Esophagus squamous epithelium (tissue), 4 donors: ENCODE data around the gene DNAJC22.

Experiments
- CTCF ChIP-seq, 6 experiments: fragments of 450-650 bp in 4 of 6; fragments of 200-600 bp in 2 of 6; sonication (generic) in 2 of 6; IDR thresholded peaks; one replicate each; pipeline ENCODE4 v1.5.1; 2016 to 2019; ENCODE audit warnings: antibody characterized with exemption in 6 of 6, mild to moderate bottlenecking in 4 of 6, moderate library complexity in 4 of 6
- POLR2A ChIP-seq, 4 donors: fragments of 450-650 bp; IDR thresholded peaks; one replicate each; pipeline ENCODE4 v1.6.1; 2017; ENCODE audit warnings: antibody characterized with exemption in 4 of 4, mild to moderate bottlenecking in 4 of 4, moderate library complexity in 3 of 4

DNA sequence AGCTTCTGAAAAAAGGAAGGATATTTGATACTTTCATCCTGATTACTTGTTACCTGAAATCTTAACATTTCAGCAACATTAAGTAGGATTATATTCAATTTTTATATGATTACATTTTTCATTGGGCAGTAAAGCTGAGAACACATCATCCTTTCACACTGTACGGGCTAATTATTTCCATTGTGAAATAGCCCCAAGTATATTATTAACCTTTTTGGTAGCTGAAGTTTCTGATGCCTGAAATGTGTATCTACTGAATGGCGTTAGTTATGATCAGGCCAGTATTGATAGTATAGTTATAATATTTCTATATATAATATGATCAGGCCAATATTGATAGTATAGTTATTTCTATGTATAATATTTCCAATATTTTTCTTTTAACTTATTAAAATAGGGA, 30.7 kb downstream of the DNAJC22 start:
- TF ChIP-seq CTCF (IDR thresholded peaks at IDR 0.05) = no peak
- TF ChIP-seq POLR2A (IDR thresholded peaks at IDR 0.05) = no peak
